LHCN-M2 (cell line): ENCODE measurements around the gene MGAT4D. TPM values are rescaled to one million over a fixed set of nuclear protein-coding genes. Genes with fewer than 3 reads are reported as not detected.
"Not testable (repeated sequence)": the region's sequence is repeated elsewhere in the genome, so short reads cannot be mapped to it uniquely, and the experiment has no call there.

Experiments
- DNase-seq: peaks from one replicate; pipeline ENCODE4 v3.0.0-alpha.2; 2012; ENCODE audit warnings: low read depth
- total RNA-seq: library from RNA; depleted of rRNA; stranded (reverse); fragments of >200 nt; gene quantifications from 2 replicates; pipeline ENCODE4 v1.2.3, GENCODE V29; 2014; rRNA removed

The MGAT4D gene
- total RNA-seq, 1 experiment from 2014 or later = not detected

DNA sequence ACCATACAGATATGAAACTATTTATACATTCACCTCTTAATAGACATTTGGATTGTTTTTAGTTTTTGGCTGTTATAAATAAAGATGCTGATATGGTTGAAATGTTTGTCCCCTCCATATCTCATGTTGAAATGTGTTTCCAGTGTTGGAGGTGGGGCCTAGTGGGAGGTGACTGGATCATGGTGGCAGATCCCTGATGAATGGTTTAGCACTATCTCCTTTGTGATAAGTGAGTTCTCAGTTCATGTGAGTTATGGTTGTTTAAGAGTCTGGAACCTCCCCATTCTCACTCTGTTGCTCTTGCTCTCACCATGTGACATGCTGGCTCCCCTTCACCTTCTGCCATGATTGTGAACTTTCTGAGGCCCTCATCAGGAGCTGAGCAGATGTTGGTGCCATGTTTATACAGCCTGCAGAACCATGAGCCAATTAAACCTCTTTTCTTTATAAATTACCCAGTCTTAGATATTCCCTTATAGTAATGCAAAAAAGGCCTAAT lies 58.4 kb downstream of the MGAT4D start:
- no peak for DNase-seq

DNA sequence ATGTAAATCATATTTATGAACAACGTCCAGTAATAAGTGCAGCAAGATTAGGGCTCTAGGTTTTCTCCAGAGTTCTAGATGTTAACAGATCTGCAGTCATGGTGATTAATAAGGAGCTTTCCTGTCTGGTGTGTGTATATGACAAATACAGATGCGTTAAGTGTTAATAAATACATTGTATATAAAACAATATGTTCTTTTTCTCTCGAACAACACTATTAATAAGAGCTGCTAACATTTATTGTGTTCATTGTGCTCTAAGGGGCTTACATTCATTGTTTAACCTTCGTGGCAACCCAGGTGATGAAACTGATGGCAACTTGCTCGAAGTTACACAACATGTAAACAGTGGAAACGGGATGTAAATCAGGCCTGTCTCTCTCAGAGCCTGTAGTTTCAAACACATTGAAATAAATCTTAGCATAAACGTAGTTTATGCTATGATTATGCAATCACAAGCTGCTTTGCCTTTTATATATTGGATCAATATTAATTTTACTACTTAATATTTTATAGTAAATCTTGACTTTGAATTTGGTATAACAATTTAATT lies 70.1 kb downstream of the MGAT4D start:
- no peak for DNase-seq

DNA sequence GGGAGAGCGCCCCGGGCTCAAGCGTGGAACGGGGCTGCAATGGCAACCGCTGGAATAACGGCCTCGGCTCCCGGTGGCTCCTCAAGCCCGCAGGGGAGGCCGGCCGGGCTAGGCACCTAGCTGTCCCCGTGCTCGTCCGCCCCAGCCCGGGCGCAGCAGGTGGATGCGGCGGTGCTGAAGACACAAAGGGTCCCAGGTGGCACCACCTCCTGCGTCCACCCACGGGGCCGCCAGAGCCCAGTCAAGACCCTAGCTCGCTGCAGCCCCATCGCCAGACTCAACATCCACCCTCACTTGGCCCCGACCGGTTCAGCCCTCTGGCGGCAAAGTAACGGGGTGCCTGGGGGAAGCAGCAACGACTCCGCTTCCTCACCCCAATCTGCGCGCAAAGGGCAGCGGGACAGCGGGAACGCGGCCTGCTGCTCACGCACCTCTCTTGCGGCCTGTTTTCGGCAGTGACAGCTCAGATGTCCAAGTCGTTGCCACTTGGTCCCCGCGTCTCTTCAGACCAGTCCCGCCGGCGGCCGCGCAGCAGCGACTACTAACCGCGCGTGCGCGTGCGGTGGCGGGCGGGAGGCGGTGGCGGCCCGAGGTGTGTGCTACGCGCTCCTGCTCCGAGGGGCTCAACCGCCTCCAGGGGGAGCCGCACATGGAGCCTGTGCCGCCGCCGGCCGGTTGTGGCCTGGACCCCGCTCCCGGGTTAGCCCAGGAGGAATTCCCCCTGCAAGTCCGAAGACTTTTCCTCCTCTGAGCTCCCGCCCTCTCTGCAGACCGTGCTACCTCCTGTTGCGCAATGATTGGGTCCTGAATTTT lies 70.8 kb downstream of the MGAT4D start, which contains the start of gene CLGN:
CLGN (minus strand) TSS at position 543 of the 813 bp plus-strand sequence. CDS start 14,570 bp downstream, outside the sequence.
- DNase-seq = peak; percentile 15

DNA sequence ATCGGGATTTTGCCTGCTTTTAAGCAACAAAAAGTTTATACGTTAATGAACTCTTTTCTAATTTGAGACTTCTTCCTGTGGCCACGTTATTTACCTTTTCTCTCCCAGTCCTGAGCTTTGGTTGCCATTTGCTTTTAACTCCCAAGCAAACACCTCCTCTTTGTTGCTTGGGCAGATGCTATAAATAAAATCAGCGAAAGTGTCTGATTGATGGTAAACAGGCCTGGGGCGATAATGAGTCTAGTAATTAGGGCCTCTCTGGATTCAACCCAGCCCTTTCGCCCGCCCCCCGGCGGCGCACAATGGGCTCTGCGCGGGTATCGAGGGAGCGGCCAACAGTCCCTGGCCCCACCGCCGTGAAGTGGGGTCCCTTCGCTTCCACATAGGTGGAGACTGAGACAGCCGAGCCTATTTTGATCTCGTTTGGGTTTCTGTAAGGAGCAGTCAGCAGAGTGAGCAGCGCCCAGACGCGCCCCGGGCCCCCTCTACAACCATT lies 71.4 kb downstream of the MGAT4D start:
- no peak for DNase-seq

DNA sequence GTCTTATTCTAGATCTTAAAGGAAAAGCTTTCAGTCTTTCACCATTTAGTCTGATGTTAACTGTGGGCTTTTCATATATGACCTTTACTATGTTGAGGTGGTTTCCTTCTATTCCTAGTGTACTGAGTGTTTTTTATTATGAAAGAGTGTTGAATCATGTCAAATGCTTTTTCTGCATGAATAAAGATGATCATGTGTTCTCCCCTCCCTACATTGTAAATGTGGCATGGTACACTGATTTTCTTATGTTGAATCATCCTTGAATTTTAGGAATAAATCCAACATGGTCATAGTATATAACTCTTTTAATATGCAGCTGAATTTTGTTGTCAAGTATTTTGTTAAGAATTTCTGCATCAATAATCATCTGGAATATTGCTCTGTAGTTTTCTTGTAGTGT lies 75.0 kb downstream of the MGAT4D start:
- DNase-seq = no peak

DNA sequence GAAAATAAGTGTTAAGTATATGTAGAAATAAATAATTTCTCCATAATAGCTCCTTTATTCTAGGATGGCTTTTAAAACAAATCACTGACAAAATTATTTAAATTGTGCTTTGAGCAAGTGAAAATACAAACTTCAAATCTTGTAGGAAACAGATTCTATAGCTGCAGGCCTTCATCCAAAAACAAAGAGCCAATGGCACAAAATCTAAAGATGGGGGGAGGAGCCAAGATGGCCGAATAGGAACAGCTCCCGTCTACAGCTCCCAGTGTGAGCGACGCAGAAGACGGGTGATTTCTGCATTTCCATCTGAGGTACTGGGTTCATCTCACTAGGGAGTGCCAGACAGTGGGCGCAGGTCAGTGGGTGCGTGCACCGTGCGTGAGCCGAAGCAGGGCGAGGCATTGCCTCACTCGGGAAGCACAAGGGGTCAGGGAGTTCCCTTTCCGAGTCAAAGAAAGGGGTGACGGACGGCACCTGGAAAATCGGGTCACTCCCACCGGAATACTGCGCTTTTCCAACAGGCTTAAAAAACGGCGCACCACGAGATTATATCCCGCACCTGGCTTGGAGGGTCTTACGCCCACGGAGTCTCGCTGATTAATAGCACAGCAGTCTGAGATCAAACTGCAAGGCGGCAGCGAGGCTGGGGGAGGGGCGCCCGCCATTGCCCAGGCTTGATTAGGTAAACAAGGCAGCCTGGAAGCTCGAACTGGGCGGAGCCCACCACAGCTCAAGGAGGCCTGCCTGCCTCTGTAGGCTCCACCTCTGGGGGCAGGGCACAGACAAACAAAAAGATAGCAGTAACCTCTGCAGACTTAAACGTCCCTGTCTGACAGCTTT lies 84.7 kb downstream of the MGAT4D start:
- DNase-seq = not testable (repeated sequence)

DNA sequence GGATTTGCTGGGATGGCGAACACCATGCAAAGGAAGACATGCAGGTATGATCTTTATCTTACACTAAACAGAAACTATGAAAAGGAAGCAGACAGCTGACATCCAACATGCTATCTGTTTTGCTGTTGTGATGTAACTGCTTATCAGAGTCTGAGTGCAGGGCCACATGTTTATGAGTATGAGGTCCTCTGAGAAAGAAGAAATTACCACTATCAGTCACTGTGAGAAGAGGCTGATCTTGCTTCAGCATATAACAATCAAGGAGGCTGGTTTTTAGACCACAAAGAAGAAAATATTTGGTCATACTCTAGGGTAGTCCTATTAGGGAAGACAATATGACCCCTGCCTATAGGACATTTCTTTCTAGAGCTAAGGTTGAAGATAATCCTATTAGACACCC lies 89.1 kb downstream of the MGAT4D start:
- no peak for DNase-seq

DNA sequence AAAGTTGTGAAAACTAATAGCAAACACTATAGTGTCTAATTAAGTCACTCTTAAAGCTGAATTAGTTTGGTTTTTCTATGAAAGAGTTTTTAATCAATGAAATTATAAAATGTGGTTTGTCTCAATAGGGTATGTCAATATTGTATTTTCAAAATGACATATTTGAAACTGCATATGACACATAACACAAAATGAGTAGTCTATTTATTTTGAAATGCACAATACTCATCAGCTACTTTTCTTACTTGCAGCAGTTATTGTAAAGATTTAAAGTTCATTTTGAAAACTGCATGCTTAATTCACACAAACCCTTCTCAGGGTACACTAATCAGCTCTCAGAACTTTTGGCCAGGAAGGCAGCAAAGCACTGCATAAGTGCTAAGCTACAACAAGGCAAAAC lies 91.8 kb downstream of the MGAT4D start:
- DNase-seq = no peak

DNA sequence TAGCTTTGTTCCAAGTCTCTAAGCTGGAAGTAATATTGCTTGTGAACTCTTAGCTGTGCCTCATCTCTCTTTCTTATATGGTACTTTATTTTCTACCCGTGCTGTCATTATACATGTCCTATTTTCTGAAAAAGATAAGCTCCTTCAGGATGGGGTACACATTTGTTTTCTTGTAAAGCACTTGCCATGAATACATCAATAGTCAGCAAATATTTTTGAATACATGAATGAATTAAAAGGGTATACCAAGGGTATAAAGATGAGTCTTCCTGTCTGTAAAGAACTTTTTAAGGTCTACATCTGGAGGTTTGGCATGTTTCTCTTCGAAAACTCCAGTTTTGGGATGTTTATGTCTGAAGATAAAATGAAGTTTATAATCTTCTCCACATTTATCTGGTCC lies 98.0 kb downstream of the MGAT4D start:
- no peak for DNase-seq

DNA sequence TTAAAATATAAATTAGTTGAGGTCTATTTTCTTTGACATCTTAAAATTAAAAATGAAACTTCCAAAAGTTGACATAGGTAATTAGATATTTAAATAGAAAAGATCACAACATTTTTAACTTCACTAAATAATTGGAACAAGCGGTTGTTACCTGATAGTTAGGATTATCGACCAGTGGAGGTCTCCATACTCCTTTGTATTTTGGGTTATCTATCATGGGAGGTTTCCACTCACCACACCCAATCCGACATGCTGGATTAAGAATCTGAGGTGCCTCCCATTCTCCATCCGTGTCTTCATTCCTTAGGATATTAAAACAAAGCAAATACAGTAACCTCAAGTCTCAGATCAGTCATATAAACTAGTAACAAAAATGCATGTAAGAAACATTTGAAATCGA lies 102.4 kb downstream of the MGAT4D start:
- DNase-seq = no peak

Other genes with a start within 250 kb of the MGAT4D start
- 80.9 and 86.6 TPM in 2 replicates for gene SCOC, start 124.6 kb downstream of the MGAT4D start, total RNA-seq
- gene CLGN, start 70.6 kb downstream of the MGAT4D start, total RNA-seq = not detected in 2 replicates
- 34.2 and 35.5 TPM in 2 replicates for gene ELMOD2, start 25.9 kb upstream of the MGAT4D start, total RNA-seq
- gene UCP1, start 70.7 kb upstream of the MGAT4D start, total RNA-seq = not detected in 2 replicates